HepG2 (cell line): ENCODE data around the gene ACSL1. TPM values are rescaled to one million over a fixed set of nuclear protein-coding genes. Genes with fewer than 3 reads are reported as not detected.

Experiments
- ATAC-seq: fragments of 200-7000 bp; cut with Tn5 transposase; 3 replicates; pipeline ENCODE4 v1.9.1; 2020; ENCODE audit warnings: mild to moderate bottlenecking, moderate library complexity
- BruUV-seq: library from RNA; stranded (reverse); fragments of 400-500 nt; replicated peaks from 2 replicates; lab custom pipeline; 2021; lab: Mats Ljungman, UMichigan
- CTCF ChIA-PET: fragments of 300-600 bp; formaldehyde crosslinking; extraction: SDS; loops from one replicate; lab custom pipeline; 2021; ENCODE audit warnings: low total read pairs, inconsistent platforms, low intra/inter-chr PET ratio; lab: Yijun Ruan, JAX
- POLR2A ChIA-PET: fragments of 350-600 bp; sonication (Branson Sonifier 250); formaldehyde crosslinking; loops from one replicate; lab custom pipeline; 2020; ENCODE audit warnings: antibody characterized with exemption, inconsistent platforms; lab: Yijun Ruan, JAX
- DNase-seq: peaks from one replicate; pipeline ENCODE4 v3.0.0-alpha.2; 2015; ENCODE audit warnings: low spot score
- FAIRE-seq: peaks from 3 replicates; lab custom pipeline; 2011; peaks lifted over from hg19 to GRCh38; lab: Jason Lieb, UNC
- H2AFZ ChIP-seq: one replicate; pipeline ENCODE4 v1.6.1; 2011; ENCODE audit warnings: low read length, inconsistent platforms
- H3K27ac ChIP-seq: fragments of 300-600 bp; 3 replicates; pipeline ENCODE4 v1.8.0; 2011; ENCODE audit warnings: mixed run types, mild to moderate bottlenecking, mixed read lengths, low read length, inconsistent platforms; ENCODE audit not compliant: insufficient read depth; ENCODE audit errors: extremely low read length
- H3K27me3 ChIP-seq, 2 experiments: fragments of 200-600 bp in 1 of 2; 2 replicates in 1 of 2; 3 replicates in 1 of 2; pipeline versions ENCODE4 v1.6.0 to v1.8.0; 2011; ENCODE audit warnings: low read length in 2 of 2, mild to moderate bottlenecking in 2 of 2, moderate library complexity in 2 of 2, inconsistent platforms in 1 of 2; ENCODE audit not compliant: insufficient read depth in 2 of 2, control insufficient read depth in 1 of 2
- H3K36me3 ChIP-seq, 2 experiments: fragments of 200-600 bp in 1 of 2; replicated peaks in 1 of 2; 2 replicates in 1 of 2; 3 replicates in 1 of 2; pipeline versions ENCODE4 v1.5.1 to v1.8.0; 2011; ENCODE audit warnings: low read length in 2 of 2, inconsistent platforms in 1 of 2; ENCODE audit not compliant: insufficient read depth in 2 of 2, control insufficient read depth in 1 of 2
- H3K4me1 ChIP-seq: 2 replicates; pipeline ENCODE4 v1.5.1; 2012; ENCODE audit warnings: low read length, inconsistent platforms; ENCODE audit not compliant: insufficient read depth
- H3K4me2 ChIP-seq: 2 replicates; pipeline ENCODE4 v1.6.0; 2011; ENCODE audit warnings: low read depth, low read length, inconsistent platforms
- H3K4me3 ChIP-seq, 3 experiments: fragments of 200-600 bp in 1 of 3; sonication (generic), shearing (Covaris generic) in 1 of 3; replicated peaks in 1 of 3; 2 replicates each; pipeline ENCODE4 v1.5.1; 2011 to 2016; ENCODE audit warnings: low read length in 3 of 3, inconsistent platforms in 2 of 3, low read depth in 2 of 3, mild to moderate bottlenecking in 2 of 3, control low read depth in 1 of 3, mixed read lengths in 1 of 3; ENCODE audit not compliant: insufficient read depth in 1 of 3
- H3K79me2 ChIP-seq: one replicate; pipeline ENCODE4 v1.6.1; 2011; ENCODE audit warnings: low read length, inconsistent platforms; ENCODE audit not compliant: insufficient read depth
- H3K9ac ChIP-seq: 2 replicates; pipeline ENCODE4 v1.6.0; 2011; ENCODE audit warnings: mild to moderate bottlenecking, low read depth, low read length, inconsistent platforms; ENCODE audit not compliant: insufficient read depth
- H3K9me3 ChIP-seq: 2 replicates; pipeline ENCODE4 v1.5.1; 2012; ENCODE audit warnings: mild to moderate bottlenecking, low read length
- H4K20me1 ChIP-seq: 2 replicates; pipeline ENCODE4 v1.6.0; 2011; ENCODE audit warnings: inconsistent platforms, mild to moderate bottlenecking, low read length, moderate library complexity; ENCODE audit not compliant: insufficient read depth
- CTCF ChIP-seq: sonication (generic); formaldehyde crosslinking; IDR thresholded peaks from 2 replicates; pipeline ENCODE4 v1.5.0; 2020; ENCODE audit warnings: mild to moderate bottlenecking, missing genetic modification reagents, moderate library complexity
- KDM5B ChIP-seq: sonication (generic); formaldehyde crosslinking; IDR thresholded peaks from 2 replicates; pipeline ENCODE4 v1.4.0; 2020; ENCODE audit warnings: missing genetic modification reagents, mild to moderate bottlenecking, borderline replicate concordance
- MNT ChIP-seq: fragments of 450-650 bp; IDR thresholded peaks from 2 replicates; pipeline ENCODE4 v1.6.1; 2016
- RAD21 ChIP-seq: fragments of 450-650 bp; formaldehyde crosslinking; IDR thresholded peaks from 2 replicates; pipeline ENCODE4 v1.5.0; 2020; ENCODE audit warnings: mild to moderate bottlenecking
- SIN3A ChIP-seq: IDR thresholded peaks from 2 replicates; pipeline ENCODE4 v1.6.1; 2011; ENCODE audit warnings: low read depth, mild to moderate bottlenecking, control low read depth, low read length, borderline replicate concordance
- STAG1 ChIP-seq: sonication (generic); formaldehyde crosslinking; IDR thresholded peaks from 2 replicates; pipeline ENCODE4 v1.4.0; 2020; ENCODE audit warnings: missing genetic modification reagents
- WGBS: methylation state at CpG from one replicate; pipeline ENCODE4 v1.1.6; 2017; ENCODE audit warnings: low lambda C conversion rate; 5-methylcytosine and 5-hydroxymethylcytosine counted together
- in situ Hi-C: cut with HindIII; loops from 2 replicates; pipeline ENCODE4 v1.10.0; 2017; ENCODE audit warnings: low pct_unique_long_range_greater_than_20kb; ENCODE audit not compliant: extremely low pct_ligation_motif_present
- intact Hi-C: fragments of 100-400 bp; cut with micrococcal nuclease; formaldehyde crosslinking; loops from one replicate; pipeline ENCODE4 v1.10.0; 2022; ENCODE audit not compliant: unreplicated experiment
- polyA plus RNA-seq, 8 experiments: library from polyadenylated mRNA; depleted of rRNA in 3 of 8; stranded (reverse) in 7 of 8; unstranded in 1 of 8; fragments of >200 nt; fragmentation: Illumina TruSeq in 4 of 8; extraction: Trizol in 4 of 8; gene quantifications; 2 replicates each; pipeline versions ENCODE4 v1.2.1 to v1.2.3, GENCODE V29; 2011 to 2016; ENCODE audit warnings: low read depth in 4 of 8, missing spikeins in 1 of 8, mixed read lengths in 1 of 8; ENCODE audit not compliant: insufficient read depth in 1 of 8
- total RNA-seq, 5 experiments: library from RNA; depleted of rRNA; stranded (reverse); fragments of >200 nt; fragmentation: Illumina TruSeq; extraction: Trizol; gene quantifications; 2 replicates each; pipeline ENCODE4 v1.2.3, GENCODE V29; 2016; ENCODE audit warnings: low read depth in 1 of 5

ACSL1 gene
- total and polyA plus RNA-seq, 2 of the 13 experiments (the other 11 are each of a cell fraction or from before 2014, with no cell fraction given), result 10.0 to 29.8 TPM

GRCh38 chr4:184765473-184766340, 60.1 kb downstream of the ACSL1 start:
- no TSS peak for BruUV-seq
- 91% methylated on average over 18 of the region's 21 CpGs for WGBS
- Histone ChIP-seq H3K79me2 (no peaks in the 10 kb centered on the region), H3K4me2 (no peak overlapping the region), H2AFZ (no peak overlapping the region), H3K9ac (no peak overlapping the region), H3K27me3 (no peaks in the 10 kb centered on the region), H3K4me3 (no peak overlapping the region), H3K4me1 (no peaks in the 10 kb centered on the region), H3K36me3 (peaks cover 7 to 37% of the 10 kb centered on the region in 2 experiments), H3K27ac (no peak overlapping the region), H4K20me1 (no peaks in the 10 kb centered on the region), H3K9me3 (no peaks in the 10 kb centered on the region)
- FAIRE-seq (no peak), ATAC-seq (peak; percentile 66)
- ChIA-PET CTCF (no interaction called here), POLR2A (no interaction called here)
- intact Hi-C loops, result no loop called here
- TF ChIP-seq MNT (peak; percentile 91), CTCF (peak; percentile 52), STAG1 (CRISPR knock-in tag) (peak; percentile 65), SIN3A (no peak), KDM5B (CRISPR knock-in tag) (no peak), RAD21 (CRISPR knock-in tag) (0 out of 2 replicates have a peak, but pooled peaks have one; percentile 24)
- TF ChIP-seq, all 625 proteins: peak for 4
- in situ Hi-C loops, result no loop called here
- DNase-seq, result no peak
